GM10847 (cell line): ENCODE data around the gene BSND.

Experiments used
- POLR2A ChIP-seq: IDR thresholded peaks from 2 replicates; pipeline ENCODE4 v1.6.1; 2011; ENCODE audit not compliant: insufficient read length; ENCODE audit errors: extremely low read depth

Gene BSND

DNA sequence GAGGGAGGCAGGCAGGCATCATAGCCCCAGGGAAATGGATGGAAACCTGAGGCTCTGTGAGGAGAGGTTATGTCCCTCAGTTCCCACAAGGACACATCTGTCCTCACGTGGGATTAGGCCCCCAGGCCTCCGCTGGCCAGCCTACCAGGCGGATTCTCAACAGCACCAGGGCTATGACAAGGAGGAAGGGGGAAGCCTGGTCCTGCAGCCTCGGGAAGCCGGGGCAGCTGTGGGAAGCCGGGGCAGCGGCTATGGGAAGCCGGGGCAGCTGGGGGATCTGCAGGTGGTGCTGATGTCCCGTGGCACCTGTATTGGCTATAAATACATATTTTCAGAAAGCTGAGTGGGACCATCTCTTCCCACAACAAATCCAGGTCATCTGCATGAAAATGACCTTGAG lies 19.7 kb downstream of the BSND start:
- TF ChIP-seq POLR2A = no peak

DNA sequence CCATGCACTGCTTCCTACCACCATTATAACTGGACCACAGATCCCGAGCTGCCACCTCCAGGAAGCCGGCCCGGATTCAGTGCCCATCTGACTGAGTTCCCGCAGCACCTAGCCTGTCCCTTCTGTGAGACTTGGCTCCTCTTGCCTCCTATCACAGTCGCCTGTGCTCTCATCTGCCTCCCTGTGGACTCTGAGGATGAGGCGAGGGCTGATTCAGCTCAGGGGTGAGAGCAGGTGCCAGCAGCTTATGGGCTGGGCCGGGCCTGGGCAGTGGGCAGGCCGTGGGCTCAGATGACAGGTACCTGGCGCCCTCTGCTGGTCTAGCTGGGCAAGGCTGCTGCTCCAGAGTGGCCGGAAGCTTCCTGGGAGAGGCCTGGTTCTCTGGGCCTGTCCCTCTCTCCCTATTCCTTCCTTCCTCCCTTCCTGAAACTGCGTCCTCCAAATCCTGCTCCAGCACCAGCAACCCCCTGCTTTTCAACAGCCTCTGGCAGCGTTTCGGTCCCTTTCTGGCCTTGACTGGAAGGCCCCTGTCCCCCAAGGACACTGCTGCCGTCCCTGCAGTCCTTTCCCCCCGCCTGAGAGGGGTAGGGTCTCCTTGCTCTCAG lies 23.3 kb downstream of the BSND start:
- TF ChIP-seq POLR2A = no peak

DNA sequence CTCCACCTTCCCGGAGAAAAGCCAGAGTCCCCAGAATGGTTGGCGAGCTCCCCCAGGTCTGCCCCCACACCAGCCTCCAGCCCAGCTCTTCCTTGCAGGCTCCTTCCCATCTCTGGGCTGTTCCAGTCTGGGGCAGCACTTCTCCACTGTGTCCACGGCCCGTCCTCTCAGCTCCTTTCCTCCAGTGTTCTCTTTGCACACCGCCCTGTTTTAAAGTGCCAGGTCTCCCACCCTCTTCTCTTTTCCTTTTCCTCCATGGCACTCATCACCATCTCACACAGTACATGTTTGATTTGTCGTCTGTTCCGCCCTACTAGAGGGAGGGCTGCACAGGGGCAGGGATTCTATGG lies 34.5 kb downstream of the BSND start:
- no peak for TF ChIP-seq POLR2A

DNA sequence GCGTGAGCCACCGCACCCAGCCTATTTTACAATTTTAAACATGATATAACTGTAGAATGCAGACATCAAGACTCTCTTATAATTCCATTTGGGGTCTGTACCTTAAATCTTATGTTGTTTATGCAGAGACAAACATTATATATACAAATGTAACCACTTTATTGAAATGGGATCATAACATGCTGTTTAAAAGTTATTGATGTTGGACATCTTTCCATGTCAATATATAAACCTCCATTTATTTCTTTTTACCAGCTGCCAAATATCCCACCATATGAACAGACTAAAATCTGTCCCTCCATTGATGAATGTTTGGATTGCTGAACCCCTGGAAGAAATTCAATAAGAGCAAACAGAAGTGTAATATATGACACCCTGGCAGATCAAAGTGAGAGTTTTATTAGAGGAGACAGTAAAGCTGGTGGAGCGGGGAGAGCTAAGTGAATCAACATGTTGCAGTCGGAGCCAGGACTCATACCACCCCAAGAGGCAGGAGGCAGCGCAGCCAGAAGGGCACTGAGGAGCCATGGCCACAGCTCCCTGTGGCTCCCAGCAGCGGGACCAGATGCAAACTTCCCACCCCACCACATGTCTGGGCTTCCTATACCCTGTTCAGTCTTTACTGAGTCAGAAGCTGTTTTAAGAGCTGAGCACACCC lies 35.9 kb downstream of the BSND start:
- no peak for TF ChIP-seq POLR2A

DNA sequence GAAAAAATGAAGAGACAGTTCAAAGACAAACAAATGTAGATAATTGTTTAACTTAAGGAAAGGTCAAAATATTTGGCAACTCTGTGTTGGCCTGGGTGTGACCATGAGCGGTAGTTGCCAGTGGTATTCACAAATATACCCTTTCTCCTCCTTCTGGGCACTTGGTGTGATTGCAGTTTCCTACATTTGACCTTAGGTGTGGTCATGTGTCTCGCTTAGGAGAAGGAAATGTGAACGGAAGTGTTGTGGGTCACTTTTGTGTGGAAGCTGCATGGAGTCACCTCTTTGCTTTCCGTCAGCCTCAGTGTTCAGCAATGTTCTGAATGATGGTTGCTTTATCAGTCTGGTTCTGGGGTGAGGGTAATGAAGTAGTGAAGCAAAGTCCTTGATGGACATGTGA lies 37.2 kb downstream of the BSND start:
- TF ChIP-seq POLR2A = no peak

DNA sequence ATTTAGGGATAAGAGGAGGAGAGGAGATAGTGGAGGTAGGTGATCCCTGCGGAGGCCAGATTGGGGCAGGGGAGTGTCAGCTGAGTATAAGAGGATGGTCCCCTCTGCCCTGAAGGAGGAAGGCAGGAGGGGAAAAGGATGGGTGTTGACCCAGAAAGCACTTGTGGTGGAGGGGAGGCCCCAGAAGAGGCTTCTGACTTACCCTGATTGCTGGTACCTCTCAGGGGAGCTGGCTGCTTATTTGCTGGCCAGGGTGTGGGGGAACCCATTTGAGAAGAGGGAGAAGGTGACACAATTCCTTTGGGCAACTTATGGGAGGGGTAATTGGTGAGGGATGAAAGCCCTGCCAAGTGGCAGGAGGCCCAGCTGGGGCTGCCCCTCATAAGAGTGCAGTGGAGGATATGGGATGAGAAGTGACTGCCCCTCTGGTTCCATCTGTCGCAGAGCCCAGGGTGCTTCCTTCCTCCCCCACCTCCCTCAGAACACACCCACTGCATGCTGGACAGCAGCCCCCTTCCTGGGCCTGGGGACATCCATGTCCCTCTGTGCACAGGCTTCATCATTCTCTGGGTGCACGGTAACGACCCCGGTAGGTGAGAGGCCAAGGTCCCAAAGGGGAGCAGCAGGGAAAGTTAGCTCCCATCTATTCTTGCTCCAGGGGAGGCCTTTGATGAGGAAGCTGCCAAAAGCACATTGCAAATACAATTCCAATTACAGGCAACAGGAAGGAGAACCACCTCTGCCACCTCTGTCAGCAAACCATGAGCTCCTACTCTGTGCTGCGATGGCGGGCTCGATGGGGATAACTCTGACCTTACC lies 39.2 kb downstream of the BSND start:
- no peak for TF ChIP-seq POLR2A

DNA sequence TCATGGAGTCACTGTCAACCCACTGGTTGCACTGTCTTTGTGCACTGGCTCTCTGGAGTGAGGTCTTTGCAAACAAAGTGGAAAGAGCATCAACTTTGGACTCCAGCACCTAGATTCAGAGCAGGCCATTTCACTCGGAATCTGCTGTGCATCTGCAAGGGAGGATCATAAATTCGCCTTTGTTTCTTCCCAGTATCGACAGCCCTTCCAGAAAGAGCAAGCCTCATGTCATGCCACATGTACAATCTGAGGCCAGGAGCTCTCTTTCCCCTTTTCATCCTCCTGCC lies 39.8 kb downstream of the BSND start:
- TF ChIP-seq POLR2A = no peak

DNA sequence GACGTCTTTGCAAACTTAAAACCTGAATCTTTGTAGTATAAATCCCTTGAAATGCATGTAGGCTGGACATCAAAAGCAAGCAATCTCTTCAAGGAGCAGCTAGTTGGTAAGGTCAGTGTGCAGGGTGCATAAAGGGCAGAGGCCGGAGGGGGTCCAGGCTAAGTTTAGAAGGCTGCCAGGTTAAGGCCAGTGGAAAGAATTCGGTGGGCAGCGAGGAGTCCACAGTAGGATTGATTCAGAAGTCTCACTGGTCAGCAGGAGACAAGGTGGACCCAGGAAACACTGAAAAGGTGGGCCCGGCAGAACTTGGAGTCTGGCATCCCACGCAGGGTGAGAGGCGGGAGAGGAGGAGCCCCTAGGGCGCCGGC lies 40.2 kb downstream of the BSND start:
- no peak for TF ChIP-seq POLR2A

DNA sequence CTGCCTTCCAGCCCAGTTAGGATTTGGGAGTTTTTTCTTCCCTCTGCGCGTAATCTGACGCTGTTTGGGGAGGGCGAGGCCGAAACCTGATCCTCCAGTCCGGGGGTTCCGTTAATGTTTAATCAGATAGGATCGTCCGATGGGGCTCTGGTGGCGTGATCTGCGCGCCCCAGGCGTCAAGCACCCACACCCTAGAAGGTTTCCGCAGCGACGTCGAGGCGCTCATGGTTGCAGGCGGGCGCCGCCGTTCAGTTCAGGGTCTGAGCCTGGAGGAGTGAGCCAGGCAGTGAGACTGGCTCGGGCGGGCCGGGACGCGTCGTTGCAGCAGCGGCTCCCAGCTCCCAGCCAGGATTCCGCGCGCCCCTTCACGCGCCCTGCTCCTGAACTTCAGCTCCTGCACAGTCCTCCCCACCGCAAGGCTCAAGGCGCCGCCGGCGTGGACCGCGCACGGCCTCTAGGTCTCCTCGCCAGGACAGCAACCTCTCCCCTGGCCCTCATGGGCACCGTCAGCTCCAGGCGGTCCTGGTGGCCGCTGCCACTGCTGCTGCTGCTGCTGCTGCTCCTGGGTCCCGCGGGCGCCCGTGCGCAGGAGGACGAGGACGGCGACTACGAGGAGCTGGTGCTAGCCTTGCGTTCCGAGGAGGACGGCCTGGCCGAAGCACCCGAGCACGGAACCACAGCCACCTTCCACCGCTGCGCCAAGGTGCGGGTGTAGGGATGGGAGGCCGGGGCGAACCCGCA lies 40.8 kb downstream of the BSND start, which contains the start of gene PCSK9:
Gene PCSK9 (plus strand): TSS at position 207 of the 741 bp plus-strand sequence. CDS start 290 bp downstream, at position 497.
- TF ChIP-seq POLR2A = no peak

DNA sequence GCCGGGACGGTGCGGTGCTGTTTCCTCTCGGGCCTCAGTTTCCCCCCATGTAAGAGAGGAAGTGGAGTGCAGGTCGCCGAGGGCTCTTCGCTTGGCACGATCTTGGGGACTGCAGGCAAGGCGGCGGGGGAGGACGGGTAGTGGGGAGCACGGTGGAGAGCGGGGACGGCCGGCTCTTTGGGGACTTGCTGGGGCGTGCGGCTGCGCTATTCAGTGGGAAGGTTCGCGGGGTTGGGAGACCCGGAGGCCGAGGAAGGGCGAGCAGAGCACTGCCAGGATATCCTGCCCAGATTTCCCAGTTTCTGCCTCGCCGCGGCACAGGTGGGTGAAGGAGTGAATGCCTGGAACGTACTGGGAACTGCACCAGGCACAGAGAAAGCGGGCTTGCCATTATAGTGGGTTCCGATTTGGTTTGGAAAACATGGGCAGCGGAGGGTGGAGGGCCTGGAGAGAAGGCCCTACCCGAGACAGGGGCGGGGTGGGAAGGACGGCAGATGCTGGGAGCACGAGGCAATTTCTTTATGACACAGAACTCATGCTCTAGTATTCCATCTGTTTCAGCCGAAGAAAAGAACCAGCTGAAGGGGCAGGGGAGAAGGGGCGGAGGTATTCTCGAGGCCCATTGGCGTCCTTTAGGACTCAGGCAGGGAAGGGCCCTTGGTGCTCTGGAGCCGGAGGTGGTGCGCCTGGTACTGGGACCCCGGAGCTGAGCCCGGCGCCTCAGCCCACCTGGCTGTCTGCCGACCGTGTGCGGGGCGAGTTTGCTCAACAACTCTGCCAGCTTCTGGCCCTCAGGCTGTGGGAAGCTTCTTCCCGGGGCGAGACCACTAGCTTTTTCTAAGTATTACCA lies 41.6 kb downstream of the BSND start:
- TF ChIP-seq POLR2A = no peak

DNA sequence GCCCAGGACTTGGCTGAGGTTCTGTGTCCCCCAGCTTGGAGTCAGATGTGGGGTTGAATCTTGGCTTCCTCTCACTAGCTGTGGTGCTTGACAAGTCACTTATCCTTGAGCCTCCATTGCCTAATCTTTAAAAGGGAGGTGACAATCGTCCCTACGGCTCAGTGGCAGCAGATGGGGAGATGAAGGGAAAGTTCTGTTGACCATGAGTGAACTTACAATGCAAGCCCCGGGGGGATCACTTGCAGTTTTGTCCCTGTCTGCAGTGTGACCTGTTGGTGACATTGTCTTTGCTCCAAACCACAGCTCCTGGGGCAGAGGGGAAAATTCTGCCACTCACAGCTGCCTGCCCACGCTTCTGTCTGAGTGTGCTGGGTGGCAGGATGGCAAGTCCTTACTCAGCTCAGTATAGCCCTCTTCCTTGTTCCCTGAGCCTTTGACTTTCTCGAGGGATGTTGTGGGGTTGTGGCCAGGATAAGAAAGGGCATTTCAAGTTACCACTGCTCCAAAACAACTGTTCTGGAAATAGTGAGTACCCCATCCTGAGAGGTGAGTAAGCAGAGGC lies 42.3 kb downstream of the BSND start:
- TF ChIP-seq POLR2A = no peak

DNA sequence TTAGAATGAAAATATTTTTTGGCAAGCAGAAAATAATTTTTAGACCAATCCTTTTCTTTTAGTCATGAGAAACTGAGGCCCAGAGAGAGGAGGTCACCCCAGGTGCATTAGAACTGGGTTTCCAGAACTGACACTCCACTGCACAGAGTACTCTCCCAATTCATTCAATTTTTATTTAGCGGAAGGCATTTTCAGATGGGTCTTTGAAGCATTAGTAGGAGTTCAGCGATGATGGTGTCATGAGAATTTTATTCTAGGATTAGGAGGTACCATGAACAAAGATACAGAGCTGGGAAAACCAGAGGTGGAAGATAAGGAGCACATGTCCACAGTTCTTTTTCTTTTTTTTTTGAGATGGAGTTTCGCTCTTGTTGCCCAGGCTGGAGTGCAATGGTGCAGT lies 42.9 kb downstream of the BSND start:
- TF ChIP-seq POLR2A = no peak

DNA sequence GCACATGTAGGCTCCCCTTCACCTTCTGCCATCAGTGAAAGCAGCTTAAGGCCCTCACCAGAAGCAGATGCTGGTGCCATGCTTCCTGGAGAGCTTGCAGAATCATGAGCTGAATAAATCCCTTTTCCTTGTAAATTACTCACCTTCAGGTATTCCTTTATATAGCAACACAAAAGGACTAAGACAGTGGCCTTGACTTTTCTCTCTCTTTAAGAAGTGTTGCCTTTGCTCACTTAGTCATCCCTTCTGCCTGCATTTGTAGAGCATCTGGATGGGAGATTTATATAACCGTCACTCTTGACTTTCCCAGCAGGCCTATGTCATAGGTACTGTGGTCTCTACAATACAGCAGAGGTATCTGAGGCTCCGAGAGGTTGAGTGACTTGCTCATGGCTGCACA lies 44.3 kb downstream of the BSND start:
- TF ChIP-seq POLR2A = no peak

DNA sequence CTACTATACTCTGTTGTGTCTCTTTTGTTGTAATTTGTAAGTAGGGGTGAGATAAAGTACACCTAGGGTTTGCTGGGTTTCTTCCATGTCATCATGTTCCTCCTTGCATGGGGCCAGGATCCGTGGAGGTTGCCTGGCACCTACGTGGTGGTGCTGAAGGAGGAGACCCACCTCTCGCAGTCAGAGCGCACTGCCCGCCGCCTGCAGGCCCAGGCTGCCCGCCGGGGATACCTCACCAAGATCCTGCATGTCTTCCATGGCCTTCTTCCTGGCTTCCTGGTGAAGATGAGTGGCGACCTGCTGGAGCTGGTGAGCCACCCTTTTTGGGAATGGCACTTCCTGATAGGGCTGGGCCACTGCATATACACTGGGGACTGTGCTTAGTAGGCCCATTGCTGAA lies 45.0 kb downstream of the BSND start:
- no peak for TF ChIP-seq POLR2A
